Kidney tubule cell (primary cell): Measurements from ENCODE around the gene GGT1.

Experiments
- DNase-seq: peaks from one replicate; pipeline ENCODE4 v3.0.0-alpha.2; 2018; ENCODE audit warnings: low spot score

The GGT1 gene

DNA sequence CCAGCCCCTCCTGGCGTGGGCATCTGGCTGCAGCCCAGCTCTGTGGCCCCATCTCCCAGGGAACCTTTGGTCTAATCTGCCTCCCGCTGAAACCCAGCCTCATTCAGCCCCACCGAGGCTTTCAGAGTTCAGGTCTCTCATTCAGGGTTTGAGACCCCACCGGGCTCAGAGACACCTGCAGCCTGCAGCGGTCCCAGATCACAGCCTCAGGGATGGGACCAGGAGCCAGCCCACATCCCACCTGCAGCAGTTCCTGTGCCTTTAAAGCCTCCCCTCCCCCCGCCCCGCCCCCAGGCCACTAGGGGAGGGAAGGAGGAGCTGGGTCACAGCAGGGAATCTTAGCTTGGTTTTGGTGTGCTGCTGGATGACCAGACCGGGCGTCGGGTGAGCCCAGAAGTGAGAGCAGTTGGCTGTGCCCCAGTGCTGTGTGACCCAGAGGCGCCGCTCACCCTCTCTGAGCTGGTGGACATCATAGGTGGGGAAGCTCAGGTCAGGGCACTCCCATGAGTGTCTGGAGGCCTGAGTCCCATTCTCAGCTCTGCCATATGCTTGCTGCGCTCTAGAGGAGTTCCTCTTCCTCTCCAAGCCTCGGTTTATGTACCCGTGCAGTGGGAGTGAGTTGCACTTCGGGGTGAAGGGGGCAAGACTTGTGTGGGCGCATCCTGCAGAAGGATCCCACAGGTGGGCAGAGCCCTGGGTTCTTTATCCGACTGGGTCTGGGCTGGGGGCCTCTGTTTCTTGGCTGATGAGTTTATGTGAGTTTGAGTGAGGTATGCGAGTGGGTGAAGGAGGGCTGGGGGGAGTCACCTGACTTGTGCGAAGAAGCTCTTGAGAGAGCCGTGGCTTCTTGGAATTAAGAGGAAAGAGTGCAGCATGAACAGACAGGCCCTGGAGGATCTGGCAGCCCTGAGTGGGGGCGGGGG, at the start of gene GGT1:
Gene GGT1 (plus strand): TSS at position 347 of the 923 bp plus-strand sequence. CDS start 7,889 bp downstream, outside the sequence.
- DNase-seq, result peak; percentile 45

DNA sequence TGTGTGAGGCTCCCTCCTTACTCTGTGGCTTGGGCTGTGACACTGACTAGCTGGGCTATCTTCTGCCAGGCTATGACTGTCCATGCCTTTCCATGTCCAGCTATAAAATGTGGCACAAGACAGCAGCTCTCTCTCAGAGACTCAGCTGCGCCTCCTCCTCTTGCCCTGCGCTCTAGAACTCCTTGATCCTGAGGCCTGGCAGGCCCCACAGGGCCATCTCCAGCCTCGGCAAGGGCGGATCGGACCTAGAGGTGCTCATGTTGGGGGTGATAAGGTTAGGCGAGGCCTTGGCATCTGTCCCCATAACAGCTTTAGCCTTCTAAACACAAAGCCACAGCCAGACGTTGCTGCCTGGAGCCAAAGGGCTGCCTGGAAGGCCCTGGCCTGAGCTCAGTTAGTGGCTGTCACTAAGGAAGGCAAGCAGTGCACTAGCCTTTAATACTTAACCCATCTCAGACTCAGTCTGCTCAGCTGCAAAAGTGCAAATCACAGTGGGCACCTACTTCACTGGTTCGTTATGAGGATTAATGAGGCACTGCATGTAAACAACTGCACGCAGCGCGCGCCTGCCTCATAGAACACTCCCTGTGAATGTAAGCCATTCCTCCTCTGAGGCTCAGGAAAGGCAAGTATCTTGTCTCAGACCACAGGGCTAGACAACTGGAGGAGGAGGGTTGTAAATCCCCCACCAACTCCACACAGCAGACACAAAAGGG, 49.2 kb upstream of the GGT1 start:
- DNase-seq, result peak; percentile 28

DNA sequence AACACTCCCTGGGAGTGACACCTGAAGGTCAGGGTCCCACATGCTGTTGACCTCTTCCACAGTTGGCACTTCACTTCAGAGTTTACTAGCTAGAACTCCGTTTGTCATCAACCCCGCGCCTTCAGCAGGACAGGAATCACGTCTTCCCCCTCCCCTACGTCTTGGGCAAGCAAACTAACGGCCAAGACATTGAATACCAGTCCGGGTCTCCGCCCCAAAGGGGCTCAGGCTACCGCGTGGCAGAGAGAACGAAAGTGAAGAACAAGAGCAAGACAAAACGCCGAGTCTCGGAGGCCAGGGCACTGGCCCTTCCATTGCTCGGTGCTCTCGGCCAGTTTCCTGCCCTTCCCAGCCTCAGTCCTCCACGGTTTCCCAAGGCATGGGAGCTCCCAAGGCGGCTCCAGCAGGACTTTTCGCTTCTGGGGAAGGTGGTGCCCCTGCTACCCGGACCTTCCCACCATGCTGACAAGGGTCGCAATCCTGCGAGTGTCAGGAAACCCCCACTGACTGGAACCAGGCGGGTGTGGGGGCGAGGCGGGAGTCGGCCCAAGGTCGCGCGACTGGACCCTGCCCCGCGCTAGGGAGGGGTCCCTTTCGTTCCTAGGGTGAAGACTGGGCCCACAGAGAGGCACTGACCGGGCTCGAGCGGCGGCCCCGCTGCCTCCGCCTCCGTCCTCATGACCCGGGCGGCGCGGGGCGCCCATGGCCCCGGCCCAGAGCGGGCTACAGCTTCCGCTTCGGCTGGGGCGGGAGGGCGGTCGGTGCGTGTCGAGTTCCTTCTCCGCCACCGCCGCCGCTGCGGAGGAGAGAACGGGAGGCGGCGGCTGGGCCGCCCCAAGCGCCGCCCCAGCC, 48.5 kb upstream of the GGT1 start, which contains the start of gene GUCD1:
Gene GUCD1 (minus strand): TSS at position 826 of the 852 bp plus-strand sequence. CDS start 147 bp downstream, at position 679.
- DNase-seq, result peak; percentile 37

DNA sequence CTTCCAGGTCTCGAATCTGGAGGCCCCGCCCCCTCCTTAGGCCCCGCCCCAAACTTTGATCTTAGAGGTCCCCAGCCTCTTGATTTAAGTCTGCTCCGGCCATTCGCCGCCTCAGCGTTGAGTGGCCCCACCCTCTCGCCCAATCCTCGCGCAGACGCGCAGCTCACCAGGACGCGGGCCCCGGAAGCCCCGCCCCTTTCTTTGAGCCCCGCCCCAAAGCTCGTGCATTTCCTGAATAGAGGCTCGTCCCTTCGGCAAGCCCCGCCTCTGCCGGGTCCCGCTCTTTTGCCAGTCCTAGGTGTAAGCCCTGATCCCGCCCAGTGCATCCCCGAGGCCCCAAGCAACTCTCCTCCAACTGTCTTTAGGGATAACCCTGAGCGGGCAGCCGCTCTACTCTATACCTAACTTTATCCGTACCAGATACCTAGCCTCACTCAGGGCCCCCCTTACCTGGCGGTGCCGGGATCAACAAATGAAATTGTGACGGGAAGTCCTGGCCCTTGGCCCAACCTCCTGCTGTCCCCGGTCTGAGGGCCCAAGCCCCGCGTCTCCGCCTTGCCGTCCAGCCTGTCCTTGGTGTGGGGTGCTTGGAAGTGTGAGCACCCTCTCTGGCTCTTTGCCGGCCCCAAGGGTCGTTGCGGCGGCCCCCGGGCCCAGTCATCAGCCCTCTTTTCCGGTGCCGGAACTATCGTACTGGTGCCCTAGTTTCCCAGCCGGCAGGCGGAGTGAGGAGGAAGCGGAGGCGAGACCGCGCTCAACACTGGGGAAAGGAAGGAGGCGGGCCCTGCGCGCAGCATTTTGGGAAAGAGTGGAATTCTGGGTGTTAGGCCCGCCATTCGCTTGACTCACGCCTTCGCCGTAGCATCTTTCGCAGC, 47.6 kb upstream of the GGT1 start, which contains the start of gene SNRPD3:
Gene SNRPD3 (plus strand): TSS at position 835 of the 875 bp plus-strand sequence. CDS start 1,676 bp downstream, outside the sequence.
- peak; percentile 99 for DNase-seq

DNA sequence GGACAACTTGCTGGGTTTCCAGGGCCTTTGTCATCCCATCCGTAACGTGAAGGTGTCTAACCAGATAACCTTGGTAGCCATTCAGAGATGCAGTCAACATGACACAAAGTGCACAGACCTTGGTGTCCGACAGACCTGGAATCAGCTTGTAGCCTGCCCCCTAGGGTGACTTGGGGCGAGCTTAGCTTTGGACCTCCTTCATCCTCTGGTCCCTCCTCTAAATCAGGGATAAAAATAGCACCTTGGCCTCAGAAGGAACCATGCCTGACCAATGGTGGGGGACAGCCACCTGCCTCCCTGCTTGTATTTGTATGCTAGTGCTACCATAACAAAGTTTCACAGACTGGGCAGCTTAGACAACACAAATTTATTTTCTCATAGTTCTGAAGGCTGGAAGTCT, 43.5 kb upstream of the GGT1 start:
- DNase-seq, result no peak

DNA sequence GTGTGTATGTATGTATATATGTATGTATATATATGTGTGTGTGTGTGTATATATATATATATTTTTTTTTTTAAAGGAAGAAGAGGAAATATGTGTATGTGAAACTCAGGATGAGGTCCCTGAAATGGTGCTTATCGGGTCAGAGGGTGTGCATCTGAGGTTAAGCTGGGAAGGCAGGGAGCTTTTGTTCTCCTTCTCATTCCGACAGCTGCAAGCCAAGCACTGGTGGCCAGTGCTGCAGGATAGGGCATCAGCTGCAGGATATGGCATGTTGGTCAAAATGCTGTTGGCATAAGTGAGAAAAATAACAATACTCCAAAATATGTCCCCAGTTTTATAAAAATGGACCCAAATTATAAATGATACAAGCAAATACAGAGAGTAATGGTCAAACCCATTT, 39.7 kb upstream of the GGT1 start:
- DNase-seq, result no peak

DNA sequence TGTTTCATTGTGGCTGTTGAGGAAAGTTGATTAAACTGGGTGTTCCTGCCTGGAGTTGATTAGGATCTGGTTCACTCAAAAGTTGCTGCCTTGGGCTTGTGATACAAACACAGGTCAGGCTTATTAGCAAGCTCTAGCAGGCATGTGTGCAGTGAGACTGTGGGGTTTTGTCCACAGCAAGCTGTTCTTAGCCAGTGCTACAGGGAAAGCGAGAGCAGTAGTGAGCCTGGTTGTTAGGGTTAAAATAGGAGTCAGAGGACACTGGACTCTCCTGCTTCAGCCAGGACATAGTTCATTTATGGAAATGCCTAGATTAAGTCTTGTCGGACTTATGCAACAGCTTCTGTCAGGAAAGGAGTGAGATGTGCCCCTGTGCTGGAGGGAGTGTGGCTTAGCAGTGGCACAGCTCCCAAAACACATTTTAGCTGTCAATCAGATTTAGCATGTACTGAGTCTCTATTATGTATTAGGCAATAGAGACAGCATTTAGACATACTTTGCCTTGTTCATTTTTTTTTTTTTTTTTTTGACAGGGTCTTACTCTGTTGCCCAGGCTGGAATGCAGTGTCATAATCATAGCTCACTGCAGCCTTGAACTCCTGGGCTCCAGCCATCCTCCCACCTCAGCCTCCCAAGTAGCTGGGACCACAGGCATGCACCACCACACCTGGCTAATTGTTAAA, 38.5 kb upstream of the GGT1 start:
- DNase-seq, result no peak

DNA sequence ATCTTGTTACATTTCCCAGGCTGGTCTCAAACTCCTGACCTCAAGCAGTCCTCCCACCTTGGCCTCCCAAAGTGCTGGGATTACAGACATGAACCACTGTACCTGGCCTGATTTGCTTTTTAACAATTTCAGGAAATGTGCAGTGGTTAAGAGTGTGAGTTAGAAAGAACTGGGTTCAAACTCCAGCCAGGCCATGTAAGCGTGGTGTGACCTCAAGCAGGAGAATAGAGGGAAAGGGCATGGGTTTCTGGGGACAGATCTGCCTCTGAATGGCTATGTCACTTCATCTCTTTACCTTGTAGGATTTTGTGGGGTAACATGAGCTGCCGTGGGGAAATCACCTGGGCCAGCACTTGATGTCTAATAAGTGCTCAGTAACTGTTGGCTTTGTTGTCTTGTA, 37.9 kb upstream of the GGT1 start:
- no peak for DNase-seq

DNA sequence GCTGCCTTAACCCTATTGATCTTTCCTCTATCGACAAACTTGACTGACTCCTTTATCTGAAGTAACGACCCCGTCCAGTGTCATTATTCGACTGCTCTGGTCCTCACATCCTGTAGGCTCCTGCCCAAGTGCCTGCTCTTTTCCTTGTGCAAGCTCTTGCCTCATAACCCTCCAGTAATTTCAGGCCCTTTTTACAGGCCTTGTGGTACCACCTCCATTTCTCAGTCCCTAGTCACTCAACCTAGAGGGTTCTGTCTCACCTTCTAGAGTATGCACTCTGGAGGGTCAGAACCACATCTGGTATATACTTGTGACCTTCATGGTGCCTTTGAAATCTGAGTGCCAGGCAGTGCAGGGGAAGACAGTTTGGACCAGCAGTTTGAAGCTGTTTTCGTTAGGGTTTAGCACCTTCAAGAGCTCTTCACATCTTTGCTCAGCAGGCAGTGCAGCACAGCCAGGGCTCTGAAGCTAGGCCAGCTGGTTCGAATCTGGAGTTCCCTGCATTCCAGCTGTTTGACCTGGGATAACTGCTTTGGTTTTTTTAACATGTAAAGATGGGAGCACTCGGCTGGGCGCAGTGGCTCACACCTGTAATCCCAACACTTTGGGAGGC, 36.0 kb upstream of the GGT1 start:
- no peak for DNase-seq

DNA sequence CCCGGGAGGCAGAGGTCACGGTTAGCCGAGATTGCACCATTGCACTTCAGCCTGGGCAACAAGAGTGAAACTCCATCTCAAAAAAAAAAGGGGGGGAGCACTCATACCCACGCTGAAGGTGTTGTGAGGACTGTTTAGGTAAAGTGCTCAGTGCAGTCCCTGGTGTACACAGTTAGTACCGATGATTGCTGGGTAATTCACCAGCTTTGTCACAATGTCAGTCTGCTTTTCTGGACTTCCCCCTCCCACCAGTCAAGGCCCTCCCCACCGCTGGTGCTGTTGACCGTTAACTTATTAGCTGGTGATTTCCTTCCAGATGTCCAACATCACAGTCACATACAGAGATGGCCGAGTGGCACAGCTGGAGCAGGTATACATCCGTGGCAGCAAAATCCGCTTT, 35.3 kb upstream of the GGT1 start:
- no peak for DNase-seq

DNA sequence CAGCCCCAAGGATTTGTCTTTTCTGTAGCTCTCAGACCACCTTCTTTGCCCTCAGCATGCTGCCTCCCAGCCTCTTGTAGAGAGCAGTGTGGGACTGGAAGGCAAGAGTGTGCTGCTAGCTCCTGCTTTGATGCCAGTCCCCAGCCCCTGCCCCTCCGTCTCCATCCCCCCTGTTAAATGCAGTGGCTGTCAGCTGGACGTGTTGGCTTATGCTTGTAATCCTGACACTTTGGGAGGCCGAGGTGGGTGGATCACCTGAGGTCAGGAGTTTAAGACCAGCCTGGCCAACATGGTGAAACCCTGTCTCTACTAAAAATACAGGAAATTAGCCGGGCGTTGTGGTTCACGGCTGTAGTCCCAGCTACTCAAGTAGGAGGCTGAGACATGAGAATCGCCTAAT, 31.7 kb upstream of the GGT1 start:
- no peak for DNase-seq

DNA sequence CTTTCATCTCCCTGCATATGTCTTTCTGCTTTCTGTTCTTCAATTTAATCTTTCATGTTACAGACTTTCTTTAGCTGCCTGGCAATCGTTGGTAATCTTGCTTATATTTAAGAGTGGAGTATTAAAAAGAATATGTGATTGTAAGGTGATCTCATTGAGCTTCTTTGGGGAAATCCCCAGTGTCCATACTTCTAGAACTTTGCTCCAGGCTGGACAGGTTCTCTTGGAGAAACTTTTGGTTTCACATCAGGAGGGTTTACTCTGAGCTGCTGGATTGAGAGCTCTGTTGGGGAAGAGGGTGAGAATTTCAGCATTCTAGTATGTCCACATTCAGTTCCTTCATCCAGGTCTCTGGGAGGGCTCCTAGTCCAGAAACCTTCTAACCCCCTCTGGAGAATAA, 26.2 kb upstream of the GGT1 start:
- DNase-seq, result no peak

DNA sequence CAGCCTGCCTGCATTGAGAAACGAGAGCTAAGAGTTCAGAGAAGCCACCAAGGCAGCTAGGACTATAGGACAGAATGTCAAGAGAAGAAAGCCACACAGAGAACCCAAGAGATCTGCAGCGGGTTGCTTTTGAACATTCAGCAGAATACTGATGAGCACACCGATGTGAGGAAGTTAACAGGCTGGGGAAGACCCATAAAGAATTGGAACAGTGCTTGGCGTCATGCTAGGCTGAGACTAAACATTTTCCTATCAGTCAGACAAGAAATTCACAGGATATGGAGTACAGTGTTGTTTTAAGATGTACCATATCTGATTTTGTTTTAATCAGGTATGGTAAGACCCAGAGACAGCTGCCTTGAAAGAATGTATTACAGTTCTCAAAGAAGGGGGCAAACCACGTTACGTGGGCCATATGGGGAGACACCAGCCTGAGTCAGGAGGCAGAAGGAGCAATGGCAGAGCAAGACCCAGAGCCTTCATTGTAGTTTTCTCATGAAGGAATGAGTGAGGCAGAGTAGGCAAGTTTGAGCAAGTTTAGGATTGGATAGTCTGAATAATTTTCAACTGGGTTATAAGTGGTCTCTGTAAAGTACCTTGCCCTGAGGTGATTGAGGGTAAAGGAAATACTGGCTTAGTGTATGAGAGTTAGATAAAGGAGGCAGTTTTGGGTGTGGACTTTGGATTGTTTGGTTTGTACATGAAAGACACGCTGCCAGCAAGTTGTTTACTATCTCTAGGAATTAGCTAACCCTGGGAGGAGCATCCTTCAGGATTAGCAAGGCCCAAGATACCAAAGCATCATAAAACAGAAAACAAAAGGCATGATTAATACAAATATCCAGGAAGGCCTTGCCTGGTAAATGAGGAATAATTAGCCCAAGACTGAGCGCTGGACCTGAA, 24.4 kb upstream of the GGT1 start:
- no peak for DNase-seq

DNA sequence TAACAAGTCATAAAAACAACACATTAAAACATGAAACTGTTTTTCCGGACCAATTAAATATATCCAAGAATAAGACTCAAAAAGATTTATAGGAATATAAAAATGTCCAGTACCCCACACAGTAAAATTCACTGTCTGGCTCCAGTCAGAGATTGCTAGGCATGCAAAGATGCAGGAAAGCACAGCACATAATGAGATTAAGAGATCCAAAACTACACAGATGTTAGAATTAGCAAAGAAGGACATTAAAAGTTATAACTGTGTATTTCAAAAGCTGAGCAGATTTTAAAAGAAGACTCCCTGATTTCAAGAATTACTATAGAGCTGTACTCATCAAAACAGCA, 23.8 kb upstream of the GGT1 start:
- DNase-seq, result no peak

DNA sequence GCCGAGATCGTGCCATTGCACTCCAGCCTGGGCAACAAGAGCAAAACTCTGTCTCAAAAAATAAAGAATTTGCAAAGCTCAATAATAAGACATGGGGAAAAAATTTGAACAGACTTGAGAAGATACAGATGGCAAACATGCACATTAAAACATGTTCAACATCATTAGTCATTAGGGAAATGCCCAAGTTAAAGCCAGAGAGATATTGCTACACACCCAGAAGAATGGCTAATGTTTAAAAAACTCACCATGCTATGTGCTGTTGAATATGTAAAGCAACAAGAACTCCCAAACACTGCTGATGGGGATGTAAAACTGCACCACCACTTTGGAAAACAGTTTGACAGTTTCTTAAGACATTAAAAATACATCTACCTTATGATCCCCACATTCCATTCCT, 22.7 kb upstream of the GGT1 start:
- DNase-seq, result peak; percentile 74

DNA sequence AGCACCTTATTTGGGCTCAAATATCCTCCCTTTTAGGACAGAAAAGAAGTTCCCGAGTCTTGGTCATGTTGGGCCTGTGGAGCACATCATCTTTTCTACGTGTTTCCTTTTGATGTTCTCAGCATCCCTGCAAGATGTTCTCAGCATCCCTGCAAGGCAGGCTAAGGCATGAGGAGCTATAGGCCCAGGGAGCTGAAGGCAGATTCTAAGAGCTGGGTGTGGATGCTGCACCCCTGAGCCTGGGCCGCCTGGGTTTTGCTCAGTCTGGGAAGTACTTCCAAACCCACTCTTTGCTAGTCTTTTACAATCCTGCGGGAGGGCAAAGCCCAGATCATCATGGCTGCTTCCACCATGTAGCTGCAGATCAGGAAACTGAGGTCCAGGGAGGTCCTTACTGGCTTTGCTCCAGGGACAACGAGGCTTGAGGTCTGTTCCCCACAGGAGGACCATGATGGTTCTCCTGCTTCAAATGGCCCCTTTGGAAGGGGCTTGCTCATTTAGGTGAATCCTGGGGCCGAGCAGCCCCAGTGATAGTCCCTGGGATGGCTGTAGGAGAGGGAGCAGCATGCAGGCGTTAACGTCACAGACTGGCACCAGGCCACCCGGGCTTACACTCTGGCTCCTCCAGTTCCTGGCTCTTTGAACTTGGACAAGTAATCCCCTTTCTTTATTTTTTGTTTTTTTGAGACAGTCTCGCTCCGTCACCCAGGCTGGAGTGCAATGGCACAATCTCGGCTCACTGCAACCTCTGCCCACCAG, 20.8 kb upstream of the GGT1 start:
- DNase-seq, result no peak

DNA sequence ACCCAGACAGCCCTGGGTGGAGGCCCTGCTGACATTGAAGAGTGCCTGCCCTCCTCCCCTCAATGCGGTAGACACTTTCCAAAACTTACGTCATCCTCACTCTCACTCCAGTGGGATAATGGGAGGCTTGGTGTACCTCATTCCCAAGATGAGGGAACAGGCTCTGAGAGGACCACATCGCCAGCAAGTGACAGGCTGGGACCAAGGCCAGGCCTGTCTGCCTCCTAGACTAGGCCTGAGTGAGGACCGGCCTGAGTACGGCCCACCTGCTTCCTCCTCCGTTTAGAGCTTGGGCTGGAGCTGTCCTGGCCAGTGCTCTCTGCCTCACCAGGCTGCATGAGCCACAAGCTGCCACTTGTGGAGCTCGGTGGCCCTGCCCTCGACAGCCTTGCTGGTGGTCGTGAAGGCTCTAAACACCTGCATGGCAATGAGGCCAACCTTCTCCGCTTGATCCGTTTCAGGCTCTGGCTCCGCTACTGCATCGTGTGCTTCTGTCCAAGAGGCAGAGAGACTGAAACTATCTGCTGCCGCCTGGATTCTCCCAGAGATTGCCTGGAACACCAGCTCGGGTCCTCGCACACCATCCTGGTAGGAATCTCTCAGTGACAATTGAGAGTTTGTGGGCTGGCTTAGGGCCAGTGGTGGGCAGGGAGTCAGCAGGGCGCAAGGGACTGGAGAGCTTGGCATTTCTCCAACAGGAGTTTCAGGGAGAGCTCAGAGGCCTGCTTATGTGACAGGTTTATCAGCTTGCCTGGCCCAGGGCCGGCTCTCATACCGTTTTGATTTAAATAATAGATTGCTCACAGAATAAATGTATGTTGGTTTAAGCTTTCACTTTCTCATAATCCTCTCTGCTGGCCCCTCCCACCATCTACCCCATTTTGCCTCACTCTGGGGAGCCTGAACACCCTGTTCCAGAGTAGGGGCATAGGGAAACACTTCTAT, 19.5 kb upstream of the GGT1 start:
- DNase-seq, result peak; percentile 66
